Measurements from ENCODE around the gene HPCAL1. TPM values are rescaled to one million over a fixed set of nuclear protein-coding genes. Genes with fewer than 3 reads are reported as not detected.

The HPCAL1 gene
- total RNA-seq, 1 donor from 2014 or later: 77.1 TPM

DNA sequence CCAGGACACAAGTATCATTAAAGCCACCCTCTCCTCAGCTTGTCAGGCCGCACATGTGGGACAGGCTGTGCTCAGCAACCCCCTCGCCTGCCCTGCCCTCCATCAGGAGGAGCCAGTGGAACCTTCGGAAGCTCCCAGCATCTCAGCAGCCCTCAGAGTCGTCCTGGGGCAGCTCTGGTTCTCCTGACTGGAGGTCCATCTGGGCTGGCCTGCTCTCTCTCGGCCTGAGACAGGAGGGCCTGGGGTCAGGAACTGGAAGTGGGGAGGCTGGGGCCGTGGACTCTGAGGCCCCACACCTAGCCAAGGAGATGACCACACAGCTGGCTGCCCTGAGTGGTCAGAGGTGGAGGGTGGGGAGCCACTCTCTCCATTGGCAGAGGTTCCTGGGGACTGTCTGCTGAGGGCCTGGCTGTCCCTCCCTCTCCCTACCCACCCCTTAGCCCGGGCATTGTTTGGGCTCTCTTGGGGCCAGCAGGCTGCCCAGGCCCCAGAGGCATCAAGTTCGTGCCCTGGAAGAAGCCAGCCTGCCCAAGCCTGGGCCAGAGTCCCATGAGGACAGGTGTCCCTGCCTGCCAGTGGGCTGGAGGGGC is 122.3 kb downstream of the HPCAL1 start:
- Mint-ChIP-seq H3K27me3 (no peaks in the 10 kb centered on the region), H3K27ac (no peak overlapping the region), H3K36me3 (ENCODE audit: low read depth) (peaks cover 8% of the 10 kb centered on the region), H3K4me1 (peaks cover 2% of the 10 kb centered on the region), H3K9me3 (no peaks in the 10 kb centered on the region), H3K4me3 (no peak overlapping the region)
- no peak for DNase-seq
- intact Hi-C loops (cut with micrococcal nuclease): no loop called here

DNA sequence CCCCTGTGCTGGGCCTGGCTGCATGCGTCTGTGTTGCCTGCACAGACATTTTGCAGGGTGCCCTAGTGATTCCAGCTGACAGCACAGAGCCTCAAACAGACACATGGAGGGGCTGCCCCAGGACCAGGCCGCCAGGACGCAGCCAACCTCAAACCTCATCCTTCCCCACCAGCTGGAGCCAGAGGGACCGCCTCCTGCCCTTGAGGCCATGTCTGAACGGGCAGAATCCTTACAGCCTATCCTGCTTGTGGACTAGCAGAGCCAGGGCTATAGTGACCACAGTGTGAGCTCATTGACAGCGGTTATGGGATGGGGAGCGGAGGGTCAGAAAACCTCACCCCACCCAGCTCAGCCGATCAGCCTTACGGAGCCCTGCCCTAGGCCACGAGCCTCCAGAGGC is 123.0 kb downstream of the HPCAL1 start:
- Mint-ChIP-seq H3K4me3 (no peak overlapping the region), H3K9me3 (no peaks in the 10 kb centered on the region), H3K27me3 (no peaks in the 10 kb centered on the region), H3K36me3 (ENCODE audit: low read depth) (peaks cover 6% of the 10 kb centered on the region), H3K27ac (no peak overlapping the region), H3K4me1 (peaks cover 2% of the 10 kb centered on the region)
- no peak for DNase-seq
- intact Hi-C loops (cut with micrococcal nuclease): no loop called here

DNA sequence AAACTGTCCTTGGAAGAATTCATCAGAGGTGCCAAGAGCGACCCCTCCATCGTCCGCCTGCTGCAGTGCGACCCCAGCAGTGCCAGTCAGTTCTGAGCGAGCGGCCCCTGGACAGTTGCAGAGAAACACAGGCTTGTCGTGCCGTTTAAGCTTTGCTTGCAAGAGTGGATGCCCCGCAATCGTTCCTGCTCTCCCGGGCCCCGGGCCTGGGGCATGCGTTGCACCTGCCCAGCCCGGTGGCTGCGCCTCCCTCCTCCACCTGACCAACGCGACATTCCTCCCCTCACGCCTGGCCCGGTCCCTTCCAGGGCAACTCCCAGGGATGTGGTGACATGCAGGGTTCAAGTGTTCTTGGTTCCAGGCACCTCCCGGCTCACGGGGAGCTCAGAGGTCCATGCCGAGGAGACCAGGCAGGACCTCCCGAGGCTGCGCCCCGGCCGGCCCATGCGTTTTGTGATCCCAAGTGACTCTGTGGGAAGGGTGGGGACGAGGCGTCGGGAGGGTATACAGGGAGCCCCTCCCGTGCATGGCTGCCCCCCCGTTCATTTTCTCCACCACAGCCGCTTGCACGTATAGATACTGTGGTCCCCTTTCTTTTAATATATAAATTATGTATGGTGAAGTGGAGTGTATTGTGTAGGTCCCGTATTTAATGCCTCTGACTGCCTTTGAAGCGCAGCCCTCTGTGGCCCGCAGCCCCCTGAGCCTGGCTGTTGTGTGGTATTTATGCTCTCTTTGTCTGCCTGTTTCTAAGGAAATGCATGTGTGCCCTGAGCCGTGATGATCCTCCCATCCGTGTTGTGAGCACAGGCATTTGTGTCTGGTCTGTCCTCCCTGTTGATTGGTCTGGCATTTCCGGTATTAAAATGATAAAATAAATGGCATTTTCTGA is 124.3 kb downstream of the HPCAL1 start:
- Mint-ChIP-seq H3K9me3 (no peaks in the 10 kb centered on the region), H3K27me3 (no peaks in the 10 kb centered on the region), H3K27ac (no peak overlapping the region), H3K4me1 (peaks cover 3% of the 10 kb centered on the region), H3K4me3 (no peak overlapping the region), H3K36me3 (ENCODE audit: low read depth) (peaks cover 4% of the 10 kb centered on the region)
- intact Hi-C loops (cut with micrococcal nuclease): no loop called here
- no peak for DNase-seq

DNA sequence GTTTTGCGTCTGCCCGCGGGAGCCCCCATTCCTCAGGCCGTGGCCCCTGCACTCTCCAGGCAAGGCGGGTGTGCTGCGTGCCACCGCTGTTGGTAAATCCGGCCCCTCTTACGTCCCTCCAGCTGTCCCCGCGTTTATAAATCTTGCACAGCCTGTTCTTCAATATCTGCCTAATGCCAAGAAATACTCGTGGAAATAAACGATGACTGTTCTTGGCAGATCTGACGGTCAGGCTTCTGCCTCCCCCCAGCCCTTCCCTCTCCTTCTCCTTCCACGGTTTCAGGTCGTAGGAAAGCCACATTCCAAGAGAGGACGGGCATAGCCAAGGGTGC is 124.9 kb downstream of the HPCAL1 start:
- Mint-ChIP-seq H3K27me3 (no peaks in the 10 kb centered on the region), H3K36me3 (ENCODE audit: low read depth) (peaks cover 4% of the 10 kb centered on the region), H3K4me1 (peaks cover 3% of the 10 kb centered on the region), H3K4me3 (no peak overlapping the region), H3K27ac (no peak overlapping the region), H3K9me3 (no peaks in the 10 kb centered on the region)
- intact Hi-C loops (cut with micrococcal nuclease): no loop called here
- DNase-seq: no peak

DNA sequence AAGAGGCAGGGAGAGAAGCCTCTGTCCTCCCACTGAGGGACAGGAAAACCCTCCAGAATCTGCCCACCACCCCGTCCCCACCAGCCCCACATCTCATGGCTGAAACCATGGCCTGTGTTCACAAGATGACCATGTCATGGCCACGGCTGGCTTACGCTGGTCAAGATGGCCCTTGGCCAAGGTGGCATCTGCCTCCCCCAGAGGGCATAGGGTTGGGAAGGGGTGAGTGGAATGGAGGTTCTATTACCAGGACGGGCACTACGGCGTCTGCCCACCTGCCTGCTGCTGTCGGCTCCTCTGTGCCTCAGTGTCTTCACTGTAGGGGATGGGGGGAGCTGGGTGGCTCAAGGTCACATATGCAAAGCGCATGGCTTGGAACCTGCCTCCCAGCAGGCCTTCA is 125.7 kb downstream of the HPCAL1 start:
- H3K27me3 Mint-ChIP-seq: peaks cover 3% of the 10 kb centered on the region
- peaks cover 4% of the 10 kb centered on the region for H3K36me3 Mint-ChIP-seq (ENCODE audit: low read depth)
- H3K4me1 Mint-ChIP-seq: peaks cover 8% of the 10 kb centered on the region
- no peak for DNase-seq
- intact Hi-C loops (cut with micrococcal nuclease): no loop called here
- H3K9me3 Mint-ChIP-seq: no peaks in the 10 kb centered on the region
- H3K4me3 Mint-ChIP-seq: no peak overlapping the region
- H3K27ac Mint-ChIP-seq: no peak overlapping the region

DNA sequence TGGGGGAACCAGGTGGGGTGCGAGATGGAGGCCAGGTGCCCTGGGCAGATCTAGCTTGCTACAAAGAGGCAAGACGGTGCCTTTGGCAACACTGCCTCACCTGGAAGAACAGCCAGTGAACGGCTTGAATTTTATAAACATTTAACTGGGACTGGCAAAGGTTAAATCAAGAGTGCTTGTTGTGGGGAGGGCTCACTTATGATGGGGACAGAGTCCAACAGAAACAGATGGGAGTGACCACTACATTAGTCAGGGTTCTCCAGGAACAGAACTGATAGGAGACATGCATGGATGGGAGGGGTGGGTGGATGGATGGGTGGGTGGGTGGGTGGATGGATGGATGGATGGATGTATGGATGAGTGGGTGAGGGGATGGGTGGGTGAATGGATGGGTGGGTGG is 126.2 kb downstream of the HPCAL1 start:
- no peak for DNase-seq
- Mint-ChIP-seq H3K36me3 (ENCODE audit: low read depth) (peaks cover 4% of the 10 kb centered on the region), H3K4me3 (no peak overlapping the region), H3K4me1 (peaks cover 9% of the 10 kb centered on the region), H3K27ac (no peak overlapping the region), H3K27me3 (peaks cover 4% of the 10 kb centered on the region), H3K9me3 (no peaks in the 10 kb centered on the region)
- intact Hi-C loops (cut with micrococcal nuclease): no loop called here

DNA sequence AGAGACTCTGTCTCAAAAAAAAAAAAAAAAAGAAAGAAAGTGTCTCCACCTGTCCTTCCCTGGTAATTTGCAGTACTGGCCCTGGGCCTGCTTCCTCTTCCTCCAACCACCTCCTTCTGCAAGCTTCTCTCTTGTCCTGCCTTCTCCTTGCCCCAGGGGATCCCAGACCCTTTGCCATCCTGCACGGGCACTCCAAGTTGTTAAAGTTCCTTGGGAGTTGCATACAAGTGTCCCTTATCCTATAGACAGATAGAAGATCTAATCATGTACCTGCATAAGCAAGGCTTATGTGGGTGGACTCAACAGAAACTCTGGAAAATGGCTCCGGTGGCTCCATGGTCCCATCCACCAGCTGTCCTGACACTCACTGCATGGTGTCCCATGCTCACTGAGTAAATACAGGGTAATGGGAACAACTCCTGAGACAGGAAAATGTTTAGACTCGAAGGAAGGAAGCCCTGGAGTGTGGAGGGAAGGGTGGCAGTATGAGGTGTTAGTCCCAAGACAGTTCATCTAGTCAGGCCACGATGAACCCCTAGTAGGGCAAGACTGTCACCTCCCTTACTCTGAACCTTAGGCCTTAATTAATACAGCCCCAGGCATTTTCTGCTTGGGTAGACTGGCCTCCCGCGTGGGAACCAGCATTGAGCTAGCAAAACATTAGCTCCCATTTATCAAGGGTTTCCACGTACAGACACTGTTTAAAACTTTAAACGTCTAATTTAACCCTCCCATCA is 128.3 kb downstream of the HPCAL1 start:
- DNase-seq: no peak
- intact Hi-C loops (cut with micrococcal nuclease): no loop called here
- H3K4me3 Mint-ChIP-seq: no peak overlapping the region
- H3K4me1 Mint-ChIP-seq: peaks cover 14% of the 10 kb centered on the region
- H3K27me3 Mint-ChIP-seq: peaks cover 4% of the 10 kb centered on the region
- peaks cover 4% of the 10 kb centered on the region for H3K36me3 Mint-ChIP-seq (ENCODE audit: low read depth)
- H3K27ac Mint-ChIP-seq: no peak overlapping the region
- H3K9me3 Mint-ChIP-seq: no peaks in the 10 kb centered on the region

DNA sequence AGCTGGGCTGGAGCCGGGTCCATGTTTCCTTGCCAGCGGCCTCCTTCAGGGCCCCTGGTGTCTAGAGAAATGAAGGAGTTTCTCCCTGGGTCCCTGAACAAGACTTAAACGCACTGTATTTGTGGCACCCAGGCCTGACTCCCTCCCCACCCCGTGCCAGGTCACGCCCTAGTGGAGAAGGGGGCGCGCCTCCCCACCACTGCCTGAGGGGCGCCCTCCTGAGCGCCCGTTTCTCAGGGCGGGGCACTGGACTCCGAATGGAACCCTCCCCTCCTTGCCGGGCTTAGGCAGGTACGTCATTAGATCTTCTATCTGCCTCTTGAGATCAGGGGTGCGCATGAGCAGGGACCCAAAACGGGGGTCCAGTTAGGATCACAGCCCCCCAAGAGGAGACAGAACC is 129.1 kb downstream of the HPCAL1 start:
- no peak overlapping the region for H3K27ac Mint-ChIP-seq
- intact Hi-C loops (cut with micrococcal nuclease): no loop called here
- peaks cover 4% of the 10 kb centered on the region for H3K36me3 Mint-ChIP-seq (ENCODE audit: low read depth)
- peak overlapping the region; percentile 79 for H3K4me3 Mint-ChIP-seq
- peak; percentile 70 for DNase-seq
- peaks cover 14% of the 10 kb centered on the region for H3K4me1 Mint-ChIP-seq
- peaks cover 4% of the 10 kb centered on the region for H3K27me3 Mint-ChIP-seq
- no peaks in the 10 kb centered on the region for H3K9me3 Mint-ChIP-seq

DNA sequence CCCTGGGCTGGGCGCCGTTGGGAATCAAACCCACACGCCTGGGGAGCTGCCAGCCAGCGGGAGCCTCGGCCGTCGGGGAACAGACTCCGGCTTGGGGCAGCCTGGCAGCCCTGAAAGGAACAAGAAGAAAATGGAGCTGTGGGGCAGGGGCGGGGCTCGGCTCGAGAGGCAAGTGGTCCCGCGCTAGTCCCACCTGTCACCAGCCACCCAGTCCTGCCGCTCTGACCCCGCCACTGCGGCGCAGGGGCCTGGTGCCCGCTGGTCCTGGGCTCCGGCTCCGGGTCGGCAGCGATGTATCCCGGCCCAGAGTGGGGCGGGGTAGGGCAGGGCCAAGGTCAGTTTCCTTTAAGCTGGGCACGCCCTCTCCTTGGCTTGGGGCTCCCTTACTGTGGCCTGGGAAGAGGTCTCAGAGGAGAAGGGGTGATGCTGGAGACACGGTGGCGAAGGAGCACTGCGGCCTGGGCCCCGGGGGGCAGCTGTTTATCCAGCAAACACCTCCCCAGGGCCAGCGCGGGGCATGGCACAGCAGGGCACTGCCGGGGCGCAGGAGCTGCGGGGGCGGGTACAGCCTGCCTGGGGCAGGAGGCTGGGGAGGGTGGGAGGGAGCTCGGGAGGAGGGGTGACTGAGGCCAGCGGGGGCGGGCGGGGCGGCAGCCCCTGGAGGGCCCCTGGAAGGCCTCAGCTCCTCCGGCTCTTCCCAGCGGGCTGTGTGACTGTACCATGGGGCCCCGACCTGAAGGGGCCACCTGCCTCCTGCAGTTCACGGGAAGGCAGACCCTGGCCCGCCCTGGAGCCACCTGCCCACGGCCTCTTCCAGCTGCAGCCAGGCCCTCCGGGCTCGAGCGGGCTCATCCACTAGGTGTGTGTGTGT is 129.8 kb downstream of the HPCAL1 start:
- H3K27ac Mint-ChIP-seq: peak overlapping the region; percentile 62
- peak; percentile 82 for DNase-seq
- H3K9me3 Mint-ChIP-seq: no peaks in the 10 kb centered on the region
- peaks cover 14% of the 10 kb centered on the region for H3K4me1 Mint-ChIP-seq
- H3K36me3 Mint-ChIP-seq (ENCODE audit: low read depth): peaks cover 1% of the 10 kb centered on the region
- peaks cover 4% of the 10 kb centered on the region for H3K27me3 Mint-ChIP-seq
- intact Hi-C loops (cut with micrococcal nuclease): no loop called here
- H3K4me3 Mint-ChIP-seq: peak overlapping the region; percentile 79

DNA sequence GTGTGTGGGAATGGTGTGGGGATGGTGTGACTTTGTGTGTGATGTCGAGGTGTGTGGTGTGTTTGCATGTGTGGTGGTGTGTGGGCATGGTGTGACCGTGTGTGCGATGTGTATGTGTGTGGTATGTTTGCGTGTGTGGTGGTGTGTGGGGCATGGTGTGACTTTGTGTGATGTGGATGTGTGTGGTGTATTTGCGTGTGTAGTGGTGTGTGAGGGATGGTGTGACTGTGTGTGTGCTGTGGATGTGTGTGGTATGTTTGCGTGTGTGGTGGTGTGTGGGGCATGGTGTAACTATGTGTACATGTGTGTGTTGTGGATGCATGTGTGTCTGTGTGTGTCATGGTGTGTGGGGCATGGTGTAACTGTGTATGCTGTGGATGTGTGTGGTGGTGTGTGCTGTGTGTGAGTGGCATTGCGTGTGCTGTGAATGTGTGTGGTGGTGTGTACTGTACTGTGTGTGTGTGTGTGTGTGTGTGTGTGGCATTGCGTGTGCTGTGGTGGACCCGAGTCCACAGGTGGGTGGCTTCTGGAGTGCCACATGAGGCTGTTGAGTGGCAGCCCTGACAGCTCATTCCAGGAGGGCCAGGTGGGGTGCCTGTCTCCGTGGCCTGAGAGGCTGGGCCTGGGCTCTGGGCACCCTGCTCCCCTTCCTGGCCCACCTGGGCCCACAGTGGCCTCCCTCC is 130.7 kb downstream of the HPCAL1 start:
- Mint-ChIP-seq H3K4me3 (peak overlapping the region; percentile 31), H3K27me3 (peaks cover 4% of the 10 kb centered on the region), H3K4me1 (peaks cover 14% of the 10 kb centered on the region), H3K36me3 (ENCODE audit: low read depth) (peaks cover 1% of the 10 kb centered on the region), H3K27ac (peak overlapping the region; percentile 7), H3K9me3 (no peaks in the 10 kb centered on the region)
- no peak for DNase-seq
- intact Hi-C loops (cut with micrococcal nuclease): no loop called here

DNA sequence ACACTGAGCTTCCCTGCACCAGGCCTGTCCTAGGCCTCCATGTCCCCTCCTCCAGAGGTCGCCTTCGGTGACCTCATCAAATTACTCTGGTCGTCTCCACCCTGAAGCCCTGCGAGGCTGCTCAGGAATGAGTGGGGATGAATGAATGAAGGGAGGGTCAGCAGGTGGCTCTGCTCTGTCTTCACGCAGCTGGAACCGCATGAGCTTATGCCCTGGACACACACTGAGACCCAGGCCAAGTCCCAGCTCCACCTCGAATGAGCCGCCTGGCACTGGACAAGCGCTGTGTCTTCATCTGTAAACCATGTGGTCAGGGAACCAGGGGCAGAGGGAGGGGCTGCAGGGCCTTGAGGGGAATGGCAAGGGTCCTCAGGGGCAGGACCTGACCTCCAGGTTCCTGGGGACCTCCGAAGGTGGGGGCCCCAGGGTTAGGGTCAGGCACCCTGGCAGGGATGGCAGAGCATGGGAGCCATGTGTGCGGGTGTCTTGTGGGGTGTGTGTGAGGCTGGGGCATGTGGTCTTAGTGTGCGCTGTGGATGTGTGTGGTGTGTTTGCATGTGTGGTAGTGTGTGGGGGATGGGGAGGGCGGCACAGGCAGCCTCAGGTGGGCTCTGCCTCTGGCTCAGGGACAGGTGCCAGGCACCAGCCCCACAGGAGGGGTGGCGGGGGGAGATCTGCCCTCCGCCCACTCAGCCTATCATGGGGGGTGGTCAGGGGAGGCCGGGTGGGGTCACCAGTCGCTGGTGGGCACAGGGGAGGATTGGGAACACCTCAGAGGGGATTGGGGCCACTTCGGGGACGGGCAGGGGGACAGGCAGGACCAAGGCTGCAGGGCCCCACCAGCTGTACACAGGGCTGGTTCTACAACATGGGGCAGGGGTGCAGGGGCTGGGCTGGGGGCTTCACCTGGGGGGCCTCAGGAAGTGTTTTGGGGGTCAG is 131.5 kb downstream of the HPCAL1 start:
- intact Hi-C loops (cut with micrococcal nuclease): no loop called here
- H3K4me1 Mint-ChIP-seq: peaks cover 12% of the 10 kb centered on the region
- DNase-seq: no peak
- no peaks in the 10 kb centered on the region for H3K9me3 Mint-ChIP-seq
- H3K4me3 Mint-ChIP-seq: no peak overlapping the region
- H3K27me3 Mint-ChIP-seq: peaks cover 4% of the 10 kb centered on the region
- no peak overlapping the region for H3K27ac Mint-ChIP-seq
- H3K36me3 Mint-ChIP-seq (ENCODE audit: low read depth): peaks cover 9% of the 10 kb centered on the region

Data from activated CD4-positive, alpha-beta T cell treated with anti-CD3 and anti-CD28 coated beads, Interleukin-2, amount 10 ng/mL, durations not matched to agents 24 days and 14 days (primary cell).